Measurements from ENCODE around the gene PAOX.

Gene PAOX

GRCh38 chr10:133440633-133441285 lies 61.7 kb downstream of the PAOX start:
- no peak for DNase-seq

Measured in activated CD4-positive, alpha-beta T cell treated with anti-CD3 and anti-CD28 coated beads, Interleukin-2, amount 50 U/mL, for 48 hours (primary cell).